Measurements from ENCODE around the gene UBE2F. TPM values are rescaled to one million over a fixed set of nuclear protein-coding genes. Genes with fewer than 3 reads are reported as not detected.
"Not testable (repeated sequence)": the region's sequence is repeated elsewhere in the genome, so short reads cannot be mapped to it uniquely, and the experiment has no call there.

The UBE2F gene
- total RNA-seq, 1 experiment from 2014 or later: 35.7 TPM

GRCh38 chr2:237944302-237944701 is 22.5 kb upstream of the UBE2F start:
- DNase-seq (ENCODE audit: low spot score): no peak

GRCh38 chr2:237946423-237946822 is 20.4 kb upstream of the UBE2F start:
- DNase-seq (ENCODE audit: low spot score): no peak

DNA sequence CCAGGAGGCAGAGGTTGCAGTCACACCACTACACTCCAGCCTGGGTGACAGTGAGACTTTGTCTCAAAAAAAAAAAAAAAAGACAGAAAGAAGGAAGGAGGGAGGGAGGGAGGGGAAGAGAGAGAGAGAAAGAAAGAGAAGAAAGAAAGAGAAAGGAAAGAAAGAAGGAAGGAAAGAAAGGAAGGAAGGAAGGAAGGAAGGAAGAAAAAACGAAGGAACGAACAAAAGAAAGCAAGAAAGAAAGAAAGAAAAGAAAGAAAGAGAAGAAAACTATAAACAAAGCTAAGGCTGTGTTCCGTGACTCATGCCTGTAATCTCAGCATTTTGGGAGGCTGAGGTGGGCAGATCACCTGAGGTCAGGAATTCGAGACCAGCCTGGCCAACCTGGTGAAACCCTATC is 15.5 kb upstream of the UBE2F start:
- not testable (repeated sequence) for DNase-seq (ENCODE audit: low spot score)

DNA sequence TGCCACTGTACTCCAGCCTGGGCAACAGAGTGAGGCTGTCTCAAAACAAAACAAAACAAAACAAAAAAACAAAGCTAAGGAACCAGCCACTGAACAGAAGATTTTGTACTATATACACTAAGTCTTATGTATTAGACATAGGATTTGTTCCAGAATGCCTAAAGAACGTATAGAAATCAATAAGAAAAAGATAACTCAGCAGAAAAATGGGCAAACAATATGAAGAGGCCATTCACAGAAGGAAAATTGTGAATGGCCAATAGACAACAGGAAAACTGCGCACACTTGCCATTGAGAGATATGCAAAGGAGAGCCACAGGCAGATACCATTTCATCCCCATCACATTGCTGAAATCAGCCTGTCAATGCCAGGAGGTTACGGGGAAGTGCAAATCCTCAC is 14.9 kb upstream of the UBE2F start:
- no peak for DNase-seq (ENCODE audit: low spot score)

GRCh38 chr2:237952851-237953250 is 14.0 kb upstream of the UBE2F start:
- no peak for DNase-seq (ENCODE audit: low spot score)

GRCh38 chr2:237955640-237956401 is 11.0 kb upstream of the UBE2F start:
- DNase-seq (ENCODE audit: low spot score): no peak

DNA sequence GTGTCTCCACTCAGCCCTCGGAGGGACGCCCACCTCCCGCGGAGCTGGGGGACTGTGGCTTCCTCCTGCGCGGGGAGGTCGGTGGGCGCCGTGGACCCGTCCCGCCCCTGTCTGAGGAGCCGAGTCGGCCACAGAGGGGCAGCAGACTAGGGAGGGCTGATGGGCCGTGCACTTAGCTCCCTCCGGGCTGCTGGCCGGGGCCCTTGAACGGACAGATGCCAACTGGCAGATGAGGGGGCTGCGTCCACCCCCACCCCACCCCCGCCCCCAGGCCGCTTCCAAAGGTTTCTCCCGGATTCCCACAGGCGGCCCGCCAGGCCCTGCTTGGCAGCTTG is 10.4 kb upstream of the UBE2F start:
- DNase-seq (ENCODE audit: low spot score): no peak

- no peak for DNase-seq (ENCODE audit: low spot score)
These were observed 5.2 kb upstream of the UBE2F start for GRCh38 chr2:237961637-237962036.

DNA sequence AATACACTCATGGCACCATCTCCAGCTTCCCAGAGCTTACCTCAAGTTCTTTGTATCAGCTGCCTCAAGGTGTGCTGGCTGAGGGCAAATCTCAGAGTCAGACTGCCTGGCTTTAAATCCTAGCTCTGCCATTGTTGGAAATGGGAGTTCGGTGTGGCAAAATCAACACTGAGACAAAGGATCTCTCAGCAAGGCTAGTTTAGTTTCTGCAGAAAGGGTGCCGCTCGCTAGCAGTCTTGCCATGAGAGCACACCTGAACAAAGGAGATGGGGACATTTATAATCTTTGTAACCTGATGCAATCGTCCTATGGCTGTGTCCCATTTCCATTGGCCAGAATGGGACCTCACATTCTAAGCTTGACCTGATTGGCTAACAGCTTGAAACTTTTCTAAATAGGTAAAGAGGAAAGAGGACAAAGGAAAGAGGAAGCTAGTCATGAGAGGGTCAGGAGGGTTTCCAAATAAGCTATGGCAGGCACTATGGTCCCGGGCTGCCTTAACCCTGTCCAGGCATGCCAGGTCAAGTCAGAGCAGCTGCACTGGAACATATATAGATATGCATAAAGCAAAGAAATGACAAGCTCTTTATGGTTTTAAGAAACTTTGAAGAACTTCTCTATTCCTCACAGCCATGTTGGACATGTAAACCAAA is 4.3 kb upstream of the UBE2F start:
- DNase-seq (ENCODE audit: low spot score): no peak

- not testable (repeated sequence) for DNase-seq (ENCODE audit: low spot score)
These were observed 3.3 kb upstream of the UBE2F start for GRCh38 chr2:237963490-237963991.

DNA sequence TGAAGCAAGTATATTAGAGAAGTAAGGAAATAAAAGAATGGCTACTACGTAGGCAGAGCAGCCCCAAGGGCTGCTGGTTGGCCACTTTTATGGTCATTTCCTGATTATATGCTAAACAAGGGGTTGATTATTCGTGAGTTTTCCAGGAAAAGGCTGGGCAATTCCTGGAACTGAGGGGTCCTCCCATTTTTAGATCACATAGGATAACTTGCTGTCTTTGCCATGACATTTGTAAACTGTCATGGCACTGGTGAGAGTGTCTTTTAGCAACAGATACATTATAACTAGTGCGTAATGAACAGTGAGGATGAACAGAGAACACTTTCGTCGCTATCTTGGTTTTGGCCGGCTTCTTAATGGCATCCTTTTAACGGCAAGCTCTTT is 2.6 kb upstream of the UBE2F start:
- no peak for DNase-seq (ENCODE audit: low spot score)

GRCh38 chr2:237964578-237965404 is 2.0 kb upstream of the UBE2F start:
- no peak for DNase-seq (ENCODE audit: low spot score)

GRCh38 chr2:237965844-237966243 is 970 bp upstream of the UBE2F start:
- DNase-seq (ENCODE audit: low spot score): not testable (repeated sequence)

DNA sequence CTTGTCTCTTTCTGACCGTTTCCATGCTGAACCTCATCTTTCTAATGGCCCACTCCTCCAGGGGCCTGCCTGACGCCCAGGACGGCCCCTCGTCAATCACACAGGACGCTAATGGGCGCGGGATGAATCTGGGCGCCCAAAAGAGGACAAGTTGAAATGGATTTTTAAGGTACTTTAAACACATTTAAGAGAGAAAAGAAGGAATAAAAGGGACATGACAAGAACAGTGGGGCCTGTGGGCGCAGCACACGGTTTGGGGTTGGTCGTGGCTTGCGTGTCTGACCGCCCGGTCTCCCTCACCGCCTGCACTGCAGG is 607 bp upstream of the UBE2F start:
- DNase-seq (ENCODE audit: low spot score): no peak

DNA sequence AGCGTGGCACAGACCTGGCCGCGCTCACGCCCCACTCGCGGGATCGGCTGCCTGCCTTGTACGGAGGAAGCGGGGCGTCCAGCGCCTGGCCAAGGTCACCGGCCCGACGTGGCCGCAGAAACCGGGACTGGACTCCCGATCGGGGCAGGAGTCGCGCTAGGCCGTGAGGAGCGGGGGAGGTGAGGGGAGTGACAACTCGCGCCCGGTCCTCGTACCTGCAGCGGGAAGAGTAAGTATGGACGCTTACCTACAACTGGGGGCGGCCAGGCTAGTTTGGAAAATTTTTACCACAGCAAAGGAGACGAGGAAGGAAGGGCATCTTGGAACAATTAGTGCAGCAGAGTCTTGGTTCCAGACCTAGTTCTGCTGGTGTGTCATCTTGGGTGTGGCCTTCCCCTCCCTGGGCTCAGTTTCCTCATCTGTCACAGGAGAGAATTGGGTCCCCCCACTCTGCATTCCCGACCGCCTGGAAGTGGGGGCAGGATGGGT is 693 bp downstream of the UBE2F start:
- DNase-seq (ENCODE audit: low spot score): no peak

GRCh38 chr2:237968048-237968862 is 1.4 kb downstream of the UBE2F start:
- DNase-seq (ENCODE audit: low spot score): no peak

- no peak for DNase-seq (ENCODE audit: low spot score)
These were observed 4.8 kb downstream of the UBE2F start for GRCh38 chr2:237971661-237972060.

DNA sequence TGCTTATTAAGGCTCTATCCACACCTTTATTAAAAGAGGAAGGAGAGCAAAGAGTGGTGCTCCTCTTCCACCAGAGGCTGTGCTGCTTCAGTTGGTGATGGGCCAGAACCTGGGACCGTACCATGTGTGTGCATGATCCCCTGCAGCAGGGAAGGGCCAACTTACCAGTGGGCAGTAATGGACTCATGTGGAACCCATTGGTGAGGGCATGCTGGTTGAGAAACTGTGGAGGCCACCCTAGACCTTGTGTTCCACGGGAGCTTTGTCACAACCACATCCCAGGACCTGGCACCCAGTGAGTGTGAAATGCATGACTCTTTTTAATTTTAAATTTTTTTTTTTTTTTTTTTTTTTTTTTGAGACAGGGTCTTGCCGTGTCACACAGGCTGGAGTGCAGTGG is 5.4 kb downstream of the UBE2F start:
- no peak for DNase-seq (ENCODE audit: low spot score)

GRCh38 chr2:237972936-237973335 is 6.1 kb downstream of the UBE2F start:
- DNase-seq (ENCODE audit: low spot score): no peak

DNA sequence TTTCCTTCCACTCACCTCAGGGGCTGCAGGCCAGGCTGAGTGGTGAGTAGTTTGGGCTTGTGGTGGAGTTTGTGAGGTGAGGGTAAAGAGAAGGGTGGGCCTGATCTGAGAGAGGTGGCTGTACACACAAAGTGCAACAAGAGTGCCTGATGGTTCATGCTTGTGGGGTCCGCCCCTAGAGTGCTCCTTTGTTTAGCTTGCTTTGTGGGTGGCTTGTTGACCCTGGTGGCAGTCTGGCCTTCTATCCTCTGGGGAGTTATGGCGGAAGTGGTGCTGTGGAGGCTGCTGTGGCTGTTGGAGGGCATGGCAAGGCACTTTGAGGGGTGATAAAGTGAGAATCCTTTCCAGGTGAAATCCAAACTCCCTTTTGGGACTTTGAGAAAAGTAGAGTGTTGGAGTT is 10.6 kb downstream of the UBE2F start:
- DNase-seq (ENCODE audit: low spot score): no peak

GRCh38 chr2:237978058-237978712 is 11.4 kb downstream of the UBE2F start:
- DNase-seq (ENCODE audit: low spot score): no peak

All from HT-29 (cell line).